Mucosa of rectum (tissue), 2 donors: Measurements from ENCODE around the gene SH3GLB2.

Experiments used
- H3K27ac ChIP-seq, 2 donors: one replicate each; pipeline ENCODE4 v1.7.0; 2013; ENCODE audit warnings: inconsistent platforms in 2 of 2, low read depth in 2 of 2, low read length in 2 of 2
- H3K27me3 ChIP-seq, 2 donors: one replicate each; pipeline ENCODE4 v1.7.0; 2013; ENCODE audit warnings: low read length in 2 of 2; ENCODE audit not compliant: control insufficient read depth in 2 of 2, insufficient read depth in 2 of 2
- H3K36me3 ChIP-seq, 2 donors: one replicate each; pipeline ENCODE4 v1.7.0; 2013; ENCODE audit warnings: low read length in 2 of 2; ENCODE audit not compliant: control insufficient read depth in 2 of 2, insufficient read depth in 2 of 2
- H3K4me1 ChIP-seq, 2 donors: one replicate each; pipeline ENCODE4 v1.7.0; 2013; ENCODE audit warnings: low read length in 2 of 2, mild to moderate bottlenecking in 1 of 2; ENCODE audit not compliant: control insufficient read depth in 2 of 2, insufficient read depth in 2 of 2
- H3K4me3 ChIP-seq, 2 donors: one replicate each; pipeline ENCODE4 v1.7.0; 2013; ENCODE audit warnings: low read length in 2 of 2
- H3K9ac ChIP-seq, 2 donors: one replicate each; pipeline ENCODE4 v1.7.0; 2013; ENCODE audit warnings: low read length in 2 of 2, low read depth in 1 of 2, mild to moderate bottlenecking in 1 of 2
- H3K9me3 ChIP-seq, 2 donors: one replicate each; pipeline ENCODE4 v1.7.0; 2013; ENCODE audit warnings: low read length in 2 of 2; ENCODE audit not compliant: control insufficient read depth in 2 of 2
- donor health status: healthy.
- donor health status: Normal muscosa, but diverticular disease.

SH3GLB2 gene

GRCh38 chr9:129028192-129028966 is at the start of gene SH3GLB2:
Gene SH3GLB2 (minus strand): TSS chr9:129028331. CDS start chr9:129028154, 177 bp downstream.
- Histone ChIP-seq H3K36me3 (no peaks in the 10 kb centered on the region), H3K27ac (peak within 1 kb of the TSS; percentile 63 to 71), H3K9me3 (no peaks in the 10 kb centered on the region), H3K27me3 (no peaks in the 10 kb centered on the region), H3K4me1 (peaks cover 11 to 26% of the 10 kb centered on the region in 2 donors), H3K4me3 (peak within 1 kb of the TSS; percentile 82 to 86), H3K9ac (peak within 1 kb of the TSS; percentile 75 to 87)

GRCh38 chr9:129077236-129077635 is 49.1 kb upstream of the SH3GLB2 start:
- peak overlapping the region in 1 of 2 donors; percentile 51 for H3K9ac ChIP-seq
- H3K36me3 ChIP-seq: no peaks in the 10 kb centered on the region
- no peaks in the 10 kb centered on the region for H3K27me3 ChIP-seq
- H3K4me3 ChIP-seq: no peak overlapping the region
- H3K4me1 ChIP-seq: peaks cover 42 to 44% of the 10 kb centered on the region in 2 donors
- peak overlapping the region; percentile 63 to 74 for H3K27ac ChIP-seq
- H3K9me3 ChIP-seq: no peaks in the 10 kb centered on the region

GRCh38 chr9:129076640-129077037 is 48.5 kb upstream of the SH3GLB2 start:
- H3K27ac ChIP-seq: peak overlapping the region; percentile 63 to 74
- H3K4me1 ChIP-seq: peaks cover 36 to 38% of the 10 kb centered on the region in 2 donors
- H3K9ac ChIP-seq: peak overlapping the region in 1 of 2 donors; percentile 51
- no peaks in the 10 kb centered on the region for H3K27me3 ChIP-seq
- no peak overlapping the region for H3K4me3 ChIP-seq
- peaks cover 0 to 3% of the 10 kb centered on the region in 2 donors for H3K36me3 ChIP-seq
- no peaks in the 10 kb centered on the region for H3K9me3 ChIP-seq

- peak overlapping the region in 1 of 2 donors; percentile 17 for H3K9ac ChIP-seq
- H3K4me3 ChIP-seq: no peak overlapping the region
- H3K27me3 ChIP-seq: no peaks in the 10 kb centered on the region
- H3K9me3 ChIP-seq: no peaks in the 10 kb centered on the region
- H3K27ac ChIP-seq: peak overlapping the region; percentile 63 to 74
- peaks cover 0 to 3% of the 10 kb centered on the region in 2 donors for H3K36me3 ChIP-seq
- peaks cover 33 to 36% of the 10 kb centered on the region in 2 donors for H3K4me1 ChIP-seq
Observed at GRCh38 chr9:129075996-129076639, 48.0 kb upstream of the SH3GLB2 start.

- H3K9ac ChIP-seq: no peak overlapping the region
- no peak overlapping the region for H3K27ac ChIP-seq
- no peak overlapping the region for H3K4me3 ChIP-seq
- no peaks in the 10 kb centered on the region for H3K27me3 ChIP-seq
- H3K9me3 ChIP-seq: no peaks in the 10 kb centered on the region
- H3K4me1 ChIP-seq: peaks cover 27 to 30% of the 10 kb centered on the region in 2 donors
- peaks cover 3% of the 10 kb centered on the region in 2 donors for H3K36me3 ChIP-seq
Observed at GRCh38 chr9:129074106-129074505, 46.0 kb upstream of the SH3GLB2 start.

GRCh38 chr9:129073404-129073803 is 45.3 kb upstream of the SH3GLB2 start:
- no peaks in the 10 kb centered on the region for H3K9me3 ChIP-seq
- H3K4me3 ChIP-seq: no peak overlapping the region
- H3K27ac ChIP-seq: no peak overlapping the region
- no peak overlapping the region for H3K9ac ChIP-seq
- peaks cover 3 to 8% of the 10 kb centered on the region in 2 donors for H3K36me3 ChIP-seq
- peaks cover 23 to 27% of the 10 kb centered on the region in 2 donors for H3K4me1 ChIP-seq
- no peaks in the 10 kb centered on the region for H3K27me3 ChIP-seq

GRCh38 chr9:129072171-129072570 is 44.0 kb upstream of the SH3GLB2 start:
- Histone ChIP-seq H3K4me1 (peaks cover 18 to 23% of the 10 kb centered on the region in 2 donors), H3K36me3 (peaks cover 9 to 20% of the 10 kb centered on the region in 2 donors), H3K27ac (no peak overlapping the region), H3K9me3 (no peaks in the 10 kb centered on the region), H3K4me3 (no peak overlapping the region), H3K9ac (no peak overlapping the region), H3K27me3 (no peaks in the 10 kb centered on the region)

GRCh38 chr9:129071526-129072126 is 43.5 kb upstream of the SH3GLB2 start:
- no peaks in the 10 kb centered on the region for H3K9me3 ChIP-seq
- no peak overlapping the region for H3K9ac ChIP-seq
- H3K4me3 ChIP-seq: no peak overlapping the region
- no peak overlapping the region for H3K27ac ChIP-seq
- no peaks in the 10 kb centered on the region for H3K27me3 ChIP-seq
- peaks cover 14 to 19% of the 10 kb centered on the region in 2 donors for H3K4me1 ChIP-seq
- peaks cover 9 to 22% of the 10 kb centered on the region in 2 donors for H3K36me3 ChIP-seq

GRCh38 chr9:129070696-129071525 is 42.8 kb upstream of the SH3GLB2 start:
- H3K9me3 ChIP-seq: no peaks in the 10 kb centered on the region
- H3K9ac ChIP-seq: no peak overlapping the region
- H3K36me3 ChIP-seq: peaks cover 13 to 24% of the 10 kb centered on the region in 2 donors
- no peak overlapping the region for H3K4me3 ChIP-seq
- no peaks in the 10 kb centered on the region for H3K27me3 ChIP-seq
- H3K4me1 ChIP-seq: peaks cover 8 to 12% of the 10 kb centered on the region in 2 donors
- no peak overlapping the region for H3K27ac ChIP-seq
